H1 (cell line): ENCODE results near the gene CFAP58. TPM values are rescaled to one million over a fixed set of nuclear protein-coding genes. Genes with fewer than 3 reads are reported as not detected.

Experiments
- CTCF ChIA-PET: fragments of 300-600 bp; sonication (Branson Sonifier 250); formaldehyde crosslinking; loops from one replicate; lab custom pipeline; 2021; ENCODE audit not compliant: partially characterized antibody; lab: Charles Lee
- POLR2A ChIA-PET: fragments of 300-600 bp; sonication (Branson Sonifier 250); formaldehyde crosslinking; loops from one replicate; lab custom pipeline; 2021; ENCODE audit warnings: inconsistent platforms; ENCODE audit not compliant: partially characterized antibody; lab: Charles Lee
- DNase-seq, 2 experiments: peaks; one replicate each; pipeline versions ENCODE4 v3.0.0 to v3.0.0-alpha.2; 2010 to 2022; ENCODE audit warnings: low spot score in 2 of 2, low read depth in 1 of 2, mixed read lengths in 1 of 2
- FAIRE-seq: peaks from 2 replicates; lab custom pipeline; 2011; peaks lifted over from hg19 to GRCh38; lab: Jason Lieb, UNC
- H2AFZ ChIP-seq: 2 replicates; pipeline ENCODE4 v1.8.1; 2012; ENCODE audit warnings: low read length, inconsistent platforms
- H2AK5ac ChIP-seq: 2 replicates; pipeline ENCODE4 v1.6.1; 2013; ENCODE audit warnings: low read depth, low read length
- H2BK120ac ChIP-seq: replicated peaks from 2 replicates; pipeline ENCODE3; 2013; ENCODE audit warnings: low read depth, low read length, inconsistent platforms
- H2BK12ac ChIP-seq: 2 replicates; pipeline ENCODE4 v1.6.1; 2013; ENCODE audit warnings: low read depth, low read length
- H2BK15ac ChIP-seq: 2 replicates; pipeline ENCODE4 v1.6.1; 2013; ENCODE audit warnings: low read length
- H2BK20ac ChIP-seq: 2 replicates; pipeline ENCODE4 v1.6.1; 2013; ENCODE audit warnings: low read length
- H2BK5ac ChIP-seq: 2 replicates; pipeline ENCODE4 v1.6.1; 2013; ENCODE audit warnings: low read depth, low read length
- H3K14ac ChIP-seq: 2 replicates; pipeline ENCODE4 v1.6.1; 2013; ENCODE audit warnings: inconsistent platforms; ENCODE audit not compliant: insufficient read length
- H3K18ac ChIP-seq: 2 replicates; pipeline ENCODE4 v1.6.1; 2013; ENCODE audit warnings: low read length; ENCODE audit errors: extremely low read depth
- H3K23ac ChIP-seq: 2 replicates; pipeline ENCODE4 v1.6.1; 2013; ENCODE audit warnings: inconsistent platforms; ENCODE audit not compliant: insufficient read length
- H3K23me2 ChIP-seq: 2 replicates; pipeline ENCODE4 v1.6.1; 2013; ENCODE audit warnings: low read depth, low read length
- H3K27ac ChIP-seq: 2 replicates; pipeline ENCODE4 v1.6.1; 2011; ENCODE audit warnings: low read depth, low read length, inconsistent platforms
- H3K27me3 ChIP-seq, 4 experiments: replicated peaks in 1 of 4; 1 replicate in 1 of 4; 2 replicates in 3 of 4; pipeline versions ENCODE4 v1.6.1 to v1.8.1; 2011 to 2013; ENCODE audit warnings: low read length in 3 of 4, mild to moderate bottlenecking in 3 of 4, inconsistent platforms in 2 of 4, mixed read lengths in 2 of 4, moderate library complexity in 1 of 4; ENCODE audit not compliant: control insufficient read depth in 3 of 4, insufficient read depth in 3 of 4; ENCODE audit errors: extremely low read depth in 1 of 4
- H3K36me3 ChIP-seq, 4 experiments: 2 replicates each; pipeline versions ENCODE4 v1.6.1 to v1.8.1; 2011 to 2013; ENCODE audit warnings: mild to moderate bottlenecking in 4 of 4, low read length in 3 of 4, moderate library complexity in 2 of 4, control low read depth in 1 of 4, inconsistent platforms in 1 of 4; ENCODE audit not compliant: insufficient read depth in 4 of 4, control insufficient read depth in 2 of 4
- H3K4ac ChIP-seq: replicated peaks from 2 replicates; pipeline ENCODE3; 2013; ENCODE audit warnings: low read length, low read depth, mixed read lengths, inconsistent platforms; ENCODE audit not compliant: insufficient read length
- H3K4me1 ChIP-seq, 4 experiments: replicated peaks in 1 of 4; 1 replicate in 1 of 4; 2 replicates in 3 of 4; pipeline versions ENCODE4 v1.6.1 to v1.8.1; 2011 to 2013; ENCODE audit warnings: low read length in 3 of 4, inconsistent platforms in 2 of 4, mixed read lengths in 1 of 4; ENCODE audit not compliant: insufficient read depth in 4 of 4, control insufficient read depth in 3 of 4
- H3K4me2 ChIP-seq, 2 experiments: 2 replicates each; pipeline versions ENCODE4 v1.6.1 to v1.8.1; 2011 to 2013; ENCODE audit warnings: low read depth in 2 of 2, low read length in 2 of 2, control low read depth in 1 of 2, inconsistent platforms in 1 of 2, mild to moderate bottlenecking in 1 of 2; ENCODE audit not compliant: insufficient read depth in 1 of 2
- H3K4me3 ChIP-seq, 4 experiments: fragments of 200-600, 300-600 bp in 1 of 4; sonication (generic), shearing (Covaris generic), sonication (Bioruptor Twin) in 1 of 4; 2 replicates each; pipeline versions ENCODE4 v1.5.1 to v1.8.1; 2011 to 2016; ENCODE audit warnings: low read length in 4 of 4, low read depth in 3 of 4, control low read depth in 2 of 4, inconsistent platforms in 2 of 4, mild to moderate bottlenecking in 2 of 4, mixed read lengths in 1 of 4, moderate library complexity in 1 of 4; ENCODE audit not compliant: insufficient read depth in 2 of 4; ENCODE audit errors: extremely low read depth in 1 of 4
- H3K56ac ChIP-seq: replicated peaks from 2 replicates; pipeline ENCODE3; 2013; ENCODE audit warnings: low read depth, mild to moderate bottlenecking, mixed read lengths, low read length, inconsistent platforms; ENCODE audit not compliant: insufficient read length
- H3K79me1 ChIP-seq: 2 replicates; pipeline ENCODE4 v1.6.1; 2013; ENCODE audit warnings: low read depth, low read length, control low read depth
- H3K79me2 ChIP-seq, 2 experiments: 2 replicates each; pipeline versions ENCODE4 v1.6.1 to v1.8.1; 2012 to 2013; ENCODE audit warnings: low read length in 2 of 2, mild to moderate bottlenecking in 2 of 2, inconsistent platforms in 1 of 2; ENCODE audit not compliant: insufficient read depth in 2 of 2, control insufficient read depth in 1 of 2
- H3K9ac ChIP-seq, 4 experiments: replicated peaks in 1 of 4; 1 replicate in 1 of 4; 2 replicates in 3 of 4; pipeline versions ENCODE4 v1.6.1 to v1.8.1; 2011 to 2013; ENCODE audit warnings: low read depth in 3 of 4, low read length in 3 of 4, control low read depth in 2 of 4, mild to moderate bottlenecking in 2 of 4, moderate library complexity in 2 of 4, inconsistent platforms in 1 of 4; ENCODE audit errors: extremely low read depth in 1 of 4
- H3K9me3 ChIP-seq, 2 experiments: 2 replicates each; pipeline versions ENCODE4 v1.6.1 to v1.8.1; 2012 to 2013; ENCODE audit warnings: mild to moderate bottlenecking in 2 of 2, moderate library complexity in 2 of 2, control low read depth in 1 of 2, inconsistent platforms in 1 of 2, low read depth in 1 of 2, low read length in 1 of 2, mixed read lengths in 1 of 2; ENCODE audit not compliant: insufficient read depth in 2 of 2
- H4K20me1 ChIP-seq, 2 experiments: replicated peaks in 1 of 2; 2 replicates each; pipeline versions ENCODE3 to v1.8.1; 2011 to 2013; ENCODE audit warnings: inconsistent platforms in 2 of 2, low read length in 2 of 2, mild to moderate bottlenecking in 1 of 2; ENCODE audit not compliant: insufficient read depth in 2 of 2, control insufficient read depth in 1 of 2
- H4K5ac ChIP-seq: 2 replicates; pipeline ENCODE4 v1.6.1; 2013; ENCODE audit warnings: low read length, low read depth, mixed read lengths, inconsistent platforms; ENCODE audit not compliant: insufficient read length
- H4K8ac ChIP-seq: 2 replicates; pipeline ENCODE4 v1.8.0; 2013; ENCODE audit warnings: mild to moderate bottlenecking, moderate library complexity, low read length, inconsistent platforms; ENCODE audit not compliant: insufficient read depth; ENCODE audit errors: extremely low read depth
- H4K91ac ChIP-seq: replicated peaks from 2 replicates; pipeline ENCODE3; 2013; ENCODE audit warnings: low read length, mixed read lengths, inconsistent platforms; ENCODE audit not compliant: insufficient read length
- CBX8 ChIP-seq: fragments of 300-800, 300-1000 bp; sonication (generic); IDR thresholded peaks from 2 replicates; pipeline ENCODE4 v1.7.1; 2016; ENCODE audit warnings: low read depth, low read length, borderline replicate concordance
- CREB1 ChIP-seq: IDR thresholded peaks from 2 replicates; pipeline ENCODE4 v1.6.1; 2012; ENCODE audit warnings: inconsistent platforms
- CTCF ChIP-seq, 3 experiments: IDR thresholded peaks; 1 replicate in 2 of 3; 2 replicates in 1 of 3; pipeline versions ENCODE4 v1.5.1 to v1.6.1; 2011; ENCODE audit warnings: low read length in 3 of 3, mild to moderate bottlenecking in 3 of 3, inconsistent platforms in 2 of 3, low read depth in 1 of 3, moderate library complexity in 1 of 3; ENCODE audit not compliant: insufficient read depth in 1 of 3; ENCODE audit errors: control extremely low read depth in 1 of 3
- GTF2F1 ChIP-seq: IDR thresholded peaks from 2 replicates; pipeline ENCODE4 v1.6.1; 2012; ENCODE audit warnings: low read depth, low read length, improper control_type of control experiment, borderline replicate concordance
- MAFK ChIP-seq: IDR thresholded peaks from 2 replicates; pipeline ENCODE4 v1.6.1; 2012; ENCODE audit warnings: low read depth, mild to moderate bottlenecking, improper control_type of control experiment, low read length
- POLR2A ChIP-seq, 2 experiments: IDR thresholded peaks; 1 replicate in 1 of 2; 2 replicates in 1 of 2; pipeline ENCODE4 v1.6.1; 2011; ENCODE audit warnings: low read depth in 2 of 2, low read length in 2 of 2, mild to moderate bottlenecking in 2 of 2; ENCODE audit errors: control extremely low read depth in 1 of 2
- RAD21 ChIP-seq, 2 experiments: IDR thresholded peaks in 1 of 2; conservative IDR thresholded peaks in 1 of 2; 2 replicates each; pipeline ENCODE4 v1.6.1; 2011; ENCODE audit warnings: low read depth in 2 of 2, low read length in 2 of 2, improper control_type of control experiment in 1 of 2, inconsistent platforms in 1 of 2, mild to moderate bottlenecking in 1 of 2, moderate library complexity in 1 of 2
- RXRA ChIP-seq: IDR thresholded peaks from 2 replicates; pipeline ENCODE4 v1.6.1; 2011; ENCODE audit warnings: low read depth, mild to moderate bottlenecking, low read length, moderate library complexity; ENCODE audit not compliant: insufficient read depth
- SIRT6 ChIP-seq: IDR thresholded peaks from one replicate; pipeline ENCODE4 v1.7.1; 2012; ENCODE audit warnings: low read length, inconsistent platforms
- SP4 ChIP-seq: IDR thresholded peaks from 2 replicates; pipeline ENCODE4 v1.6.1; 2012; ENCODE audit warnings: low read length, inconsistent platforms
- SUZ12 ChIP-seq: fragments of 200-600 bp; sonication (generic); IDR thresholded peaks from 2 replicates; pipeline ENCODE4 v1.6.1; 2012; ENCODE audit warnings: mild to moderate bottlenecking, inconsistent platforms, low read length, moderate library complexity, mixed read lengths
- TAF1 ChIP-seq: IDR thresholded peaks from 2 replicates; pipeline ENCODE4 v1.6.1; 2011; ENCODE audit warnings: mild to moderate bottlenecking, low read depth, low read length
- ZNF274 ChIP-seq: IDR thresholded peaks from 2 replicates; pipeline ENCODE4 v1.7.0; 2012; ENCODE audit warnings: low read length, borderline replicate concordance; ENCODE audit errors: extremely low read depth
- WGBS, 2 experiments: shearing (Covaris generic) in 1 of 2; methylation state at CpG; one replicate each; pipeline versions ENCODE4 v1.1.6 to v1.1.7; 2013 to 2015; ENCODE audit warnings: low lambda C conversion rate in 2 of 2, mixed read lengths in 2 of 2, inconsistent platforms in 1 of 2, low coverage in 1 of 2, missing lambda C conversion rate in 1 of 2; ENCODE audit not compliant: insufficient replicate concordance in 2 of 2, insufficient coverage in 1 of 2, insufficient read length in 1 of 2; ENCODE audit errors: extremely low coverage in 1 of 2, missing lambda C conversion rate in 1 of 2; 5-methylcytosine and 5-hydroxymethylcytosine counted together
- polyA plus RNA-seq, 7 experiments: library from polyadenylated mRNA; depleted of rRNA in 3 of 7; stranded (reverse) in 5 of 7; unstranded in 2 of 7; fragments of >200 nt in 5 of 7; fragments of 200-250 nt in 2 of 7; gene quantifications; 1 replicate in 5 of 7; 2 replicates in 1 of 7; 4 replicates in 1 of 7; pipeline versions ENCODE4 v1.2.1 to v1.2.3, GENCODE V29; 2011 to 2013; ENCODE audit warnings: missing spikeins in 2 of 7, mixed read lengths in 2 of 7
- total RNA-seq: library from RNA; stranded (reverse); fragmentation: NEBNext Ultra II Directional; extraction: Animal tissue kit (Norgen Biotek cat#: 25700); gene quantifications from 2 replicates; pipeline ENCODE4 v1.2.1, GENCODE V29; 2021

Gene CFAP58
- total and polyA plus RNA-seq, 2 of the 8 experiments (the other 6 are each of a cell fraction or from before 2014, with no cell fraction given), result 0.32 to 0.71 TPM

DNA sequence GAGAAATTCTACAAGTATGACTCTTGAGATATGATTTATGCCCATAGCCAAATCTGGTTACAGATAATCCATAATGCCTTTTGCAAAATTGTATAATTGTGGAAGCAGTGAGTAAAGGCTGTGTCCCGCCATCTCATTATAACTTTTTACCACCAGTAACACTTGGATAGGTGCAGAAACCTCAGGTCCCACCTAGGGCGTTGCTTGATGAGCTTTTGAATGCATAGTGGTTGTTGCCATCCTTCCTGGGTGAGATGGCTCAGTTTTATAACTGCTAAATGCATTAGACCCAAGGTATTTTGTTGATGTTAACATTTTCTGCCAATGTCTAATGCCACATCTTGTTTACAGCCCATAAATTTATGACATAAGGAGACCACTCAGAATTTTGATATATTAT lies 42.9 kb downstream of the CFAP58 start:
- H3K23me2 ChIP-seq, result no peaks in the 10 kb centered on the region
- no peak overlapping the region for H2BK5ac ChIP-seq
- H2BK20ac ChIP-seq, result no peak overlapping the region
- WGBS, 2 experiments, result 89% methylated on average over 2 of the region's 2 CpGs; no CpG with 5 or more reads in 1 of the 2 experiments
- FAIRE-seq (no peak), DNase-seq (no peak)
- H3K79me2 ChIP-seq, result no peaks in the 10 kb centered on the region
- H3K9ac ChIP-seq, result no peak overlapping the region
- H4K91ac ChIP-seq, result no peak overlapping the region
- no peak overlapping the region for H3K4ac ChIP-seq
- H2BK120ac ChIP-seq, result no peak overlapping the region
- no peak overlapping the region for H3K18ac ChIP-seq
- H3K27ac ChIP-seq, result no peak overlapping the region
- no peak overlapping the region for H2AK5ac ChIP-seq
- no peaks in the 10 kb centered on the region for H3K36me3 ChIP-seq
- H4K5ac ChIP-seq, result no peak overlapping the region
- H3K23ac ChIP-seq, result no peak overlapping the region
- no peaks in the 10 kb centered on the region for H3K27me3 ChIP-seq
- POLR2A ChIA-PET, result no interaction called here
- H3K4me1 ChIP-seq, result no peaks in the 10 kb centered on the region; a peak in 1 of 7 replicates
- no peaks in the 10 kb centered on the region; the same call in 1 of the 2 replicates for H3K79me1 ChIP-seq
- H3K4me3 ChIP-seq, result no peak overlapping the region
- H2BK15ac ChIP-seq, result no peak overlapping the region
- no peak overlapping the region for H2AFZ ChIP-seq
- no peaks in the 10 kb centered on the region for H4K20me1 ChIP-seq
- no peak overlapping the region for H4K8ac ChIP-seq
- no peak overlapping the region for H3K56ac ChIP-seq
- H3K4me2 ChIP-seq, result no peak overlapping the region
- no peak overlapping the region for H3K14ac ChIP-seq
- no peak overlapping the region for H2BK12ac ChIP-seq
- H3K9me3 ChIP-seq, result no peaks in the 10 kb centered on the region
- CTCF ChIA-PET, result interaction anchor here (1.0 kb wide), 1 partner anchor 10 kb away, joined by 4 read pairs; no protein-coding TSS in a partner anchor
- TF ChIP-seq SP4 (no peak), POLR2A (IDR thresholded peaks at IDR 0.05; ENCODE audit: control extremely low read depth in 1 of 2, low read depth in 2 of 2, low read length in 2 of 2) (no peak), SIRT6 (no peak), ZNF274 (no peak), CTCF (IDR thresholded peaks at IDR 0.05; ENCODE audit: control extremely low read depth in 1 of 3, insufficient read depth in 1 of 3, low read depth in 1 of 3, low read length in 3 of 3) (no peak), SUZ12 (no peak), MAFK (no peak), RXRA (no peak), GTF2F1 (no peak), TAF1 (no peak), CREB1 (no peak), CBX8 (no peak), RAD21 (IDR thresholded peaks at IDR 0.05 in 1 of 2, conservative IDR thresholded peaks at IDR 0.05 in 1 of 2; ENCODE audit: low read depth in 2 of 2, low read length in 2 of 2) (no peak)
